Tibial nerve (tissue), 4 donors: ENCODE results near the gene SLC27A2.

ENCODE experiments used
- CTCF ChIP-seq, 5 experiments: fragments of 200-600 bp in 3 of 5; fragments of 450-650 bp in 2 of 5; sonication (generic) in 3 of 5; IDR thresholded peaks; one replicate each; pipeline ENCODE4 v1.5.1; 2016 to 2019; ENCODE audit warnings: antibody characterized with exemption in 5 of 5, mild to moderate bottlenecking in 3 of 5, moderate library complexity in 2 of 5
- EP300 ChIP-seq, 2 donors: sonication (generic); formaldehyde crosslinking; IDR thresholded peaks; one replicate each; pipeline ENCODE4 v1.6.1; 2017; ENCODE audit warnings: antibody characterized with exemption in 2 of 2, mild to moderate bottlenecking in 1 of 2
- POLR2A ChIP-seq, 2 donors: fragments of 450-650 bp; IDR thresholded peaks; one replicate each; pipeline ENCODE4 v1.6.1; 2017; ENCODE audit warnings: antibody characterized with exemption in 2 of 2, mild to moderate bottlenecking in 2 of 2, moderate library complexity in 2 of 2

DNA sequence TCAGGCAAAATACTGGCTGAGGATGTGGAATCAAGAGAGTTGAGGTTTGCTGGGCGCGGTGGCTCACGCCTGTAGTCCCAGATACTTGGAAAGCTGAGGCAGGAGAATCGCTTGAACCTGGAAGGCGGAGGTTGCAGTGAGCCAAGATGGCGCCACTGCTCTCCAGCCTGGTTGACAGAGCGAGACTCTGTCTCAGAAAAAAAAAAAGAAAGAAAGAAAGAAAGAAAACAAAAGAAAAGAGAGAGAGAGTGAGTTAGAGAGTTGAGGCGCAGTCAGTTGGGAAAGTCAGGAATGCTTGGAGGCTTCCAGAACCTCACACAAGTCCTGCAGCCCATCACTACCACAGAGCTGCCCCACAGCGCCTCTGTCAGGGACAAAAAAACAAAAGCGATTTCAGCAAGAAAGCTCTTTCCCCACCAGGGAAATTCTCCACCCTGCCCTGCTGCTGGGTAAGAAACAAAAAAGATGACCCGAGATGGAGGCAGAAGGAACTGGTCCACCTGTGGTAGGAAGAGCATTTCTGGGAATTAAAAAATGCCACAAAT lies 69.7 kb downstream of the SLC27A2 start:
- TF ChIP-seq POLR2A (IDR thresholded peaks at IDR 0.05) = no peak
- no peak for TF ChIP-seq CTCF (IDR thresholded peaks at IDR 0.05)
- TF ChIP-seq EP300 (IDR thresholded peaks at IDR 0.05) = no peak
